HG03196 (cell line): ENCODE measurements around the gene USP17L10.
"Not testable (repeated sequence)": the region's sequence is repeated elsewhere in the genome, so short reads cannot be mapped to it uniquely, and the experiment has no call there.

Experiments
- ATAC-seq: cut with Tn5 transposase; IDR thresholded peaks from one replicate; pipeline ENCODE4 v1.9.1; 2021; ENCODE audit not compliant: unreplicated experiment

The USP17L10 gene

GRCh38 chr4:9210357-9210756, at the start of gene USP17L10:
Gene USP17L10 (plus strand): TSS chr4:9210657. CDS start chr4:9210657, 0 bp downstream.
- ATAC-seq, result not testable (repeated sequence)

- not testable (repeated sequence) for ATAC-seq
These were observed 44.5 kb upstream of the USP17L10 start for GRCh38 chr4:9165990-9166389.

GRCh38 chr4:9169791-9170459, 40.5 kb upstream of the USP17L10 start, which contains the start of gene FAM90A26:
Gene FAM90A26 (plus strand): TSS chr4:9170409. CDS start chr4:9173173, 2,764 bp downstream.
- ATAC-seq, result not testable (repeated sequence)

DNA sequence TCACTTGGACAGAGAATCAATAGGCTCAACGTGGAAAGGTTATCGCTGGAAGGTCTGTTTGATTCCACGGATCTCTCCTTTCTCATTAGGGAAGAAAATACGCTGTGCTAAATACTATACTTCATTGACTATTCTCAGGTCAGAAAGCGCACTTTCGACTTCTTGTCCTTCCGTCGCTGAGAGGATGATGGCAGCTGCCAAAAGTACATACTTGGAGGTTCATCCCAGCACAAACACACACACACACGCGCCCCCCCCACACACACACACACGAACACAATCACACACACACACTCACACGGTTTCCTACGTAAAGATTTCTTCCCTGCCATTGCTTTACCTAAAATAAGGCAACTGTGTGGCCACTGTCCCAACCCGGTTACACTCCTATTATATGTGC, 4.2 kb downstream of the USP17L10 start:
- not testable (repeated sequence) for ATAC-seq

DNA sequence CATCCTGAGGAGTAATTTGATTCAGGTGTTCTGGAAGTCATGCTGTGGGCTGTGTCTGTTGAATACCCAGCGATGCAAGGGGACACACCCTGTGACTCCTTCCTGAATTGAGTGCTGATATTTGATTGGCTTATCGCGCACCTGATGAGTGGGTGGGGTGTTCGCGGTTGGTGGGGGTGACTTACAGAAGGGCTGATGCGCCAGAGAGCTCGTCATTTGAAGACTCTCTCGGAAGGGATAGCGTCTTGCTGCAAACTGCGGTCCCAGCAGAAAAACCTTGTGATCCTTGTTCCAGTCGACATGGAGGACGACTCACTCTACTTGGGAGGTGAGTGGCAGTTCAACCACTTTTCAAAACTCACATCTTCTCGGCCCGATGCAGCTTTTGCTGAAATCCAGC, 4.6 kb downstream of the USP17L10 start, which contains the start of gene USP17L11:
Gene USP17L11, plus strand, starts transcription at position 301 of the 400 bp plus-strand sequence. Its CDS starts 0 bp downstream, at position 301.
- not testable (repeated sequence) for ATAC-seq

GRCh38 chr4:9219852-9220251, 9.4 kb downstream of the USP17L10 start, which contains the start of gene USP17L12:
Gene USP17L12 (plus strand): TSS chr4:9220152. CDS start chr4:9220152, 0 bp downstream.
- ATAC-seq, result not testable (repeated sequence)

GRCh38 chr4:9224596-9224995, 14.1 kb downstream of the USP17L10 start, which contains the start of gene USP17L13:
Gene USP17L13 (plus strand): TSS chr4:9224896. CDS start chr4:9224896, 0 bp downstream.
- ATAC-seq, result not testable (repeated sequence)

DNA sequence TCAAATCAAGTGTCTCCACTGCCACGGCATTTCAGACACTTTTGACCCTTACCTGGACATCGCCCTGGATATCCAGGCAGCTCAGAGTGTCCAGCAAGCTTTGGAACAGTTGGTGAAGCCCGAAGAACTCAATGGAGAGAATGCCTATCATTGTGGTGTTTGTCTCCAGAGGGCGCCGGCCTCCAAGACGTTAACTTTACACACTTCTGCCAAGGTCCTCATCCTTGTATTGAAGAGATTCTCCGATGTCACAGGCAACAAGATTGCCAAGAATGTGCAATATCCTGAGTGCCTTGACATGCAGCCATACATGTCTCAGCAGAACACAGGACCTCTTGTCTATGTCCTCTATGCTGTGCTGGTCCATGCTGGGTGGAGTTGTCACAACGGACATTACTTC, 19.8 kb downstream of the USP17L10 start:
- not testable (repeated sequence) for ATAC-seq

GRCh38 chr4:9234085-9234484, 23.6 kb downstream of the USP17L10 start, which contains the start of gene USP17L15:
Gene USP17L15 (plus strand): TSS chr4:9234385. CDS start chr4:9234385, 0 bp downstream.
- not testable (repeated sequence) for ATAC-seq

GRCh38 chr4:9238461-9238860, 28.0 kb downstream of the USP17L10 start:
- not testable (repeated sequence) for ATAC-seq

GRCh38 chr4:9243579-9243978, 33.1 kb downstream of the USP17L10 start, which contains the start of gene USP17L17:
Gene USP17L17 (plus strand): TSS chr4:9243879. CDS start chr4:9243879, 0 bp downstream.
- ATAC-seq, result not testable (repeated sequence)

DNA sequence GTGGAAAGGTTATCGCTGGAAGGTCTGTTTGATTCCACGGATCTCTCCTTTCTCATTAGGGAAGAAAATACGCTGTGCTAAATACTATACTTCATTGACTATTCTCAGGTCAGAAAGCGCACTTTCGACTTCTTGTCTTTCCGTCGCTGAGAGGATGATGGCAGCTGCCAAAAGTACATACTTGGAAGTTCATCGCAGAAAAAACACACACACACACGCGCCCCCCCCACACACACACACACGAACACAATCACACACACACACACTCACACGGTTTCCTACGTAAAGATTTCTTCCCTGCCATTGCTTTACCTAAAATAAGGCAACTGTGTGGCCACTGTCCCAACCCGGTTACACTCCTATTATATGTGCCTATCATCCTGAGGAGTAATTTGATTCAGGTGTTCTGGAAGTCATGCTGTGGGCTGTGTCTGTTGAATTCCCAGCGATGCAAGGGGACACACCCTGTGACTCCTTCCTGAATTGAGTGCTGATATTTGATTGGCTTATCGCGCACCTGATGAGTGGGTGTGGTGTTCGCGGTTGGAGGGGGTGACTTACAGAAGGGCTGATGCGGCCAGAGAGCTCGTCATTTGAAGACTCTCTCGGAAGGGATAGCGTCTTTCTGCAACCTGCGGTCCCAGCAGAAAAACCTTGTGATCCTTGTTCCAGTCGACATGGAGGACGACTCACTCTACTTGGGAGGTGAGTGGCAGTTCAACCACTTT, 37.7 kb downstream of the USP17L10 start, which contains the start of gene USP17L18:
Gene USP17L18, plus strand, starts transcription at position 678 of the 728 bp plus-strand sequence. Its CDS starts 0 bp downstream, at position 678.
- not testable (repeated sequence) for ATAC-seq

DNA sequence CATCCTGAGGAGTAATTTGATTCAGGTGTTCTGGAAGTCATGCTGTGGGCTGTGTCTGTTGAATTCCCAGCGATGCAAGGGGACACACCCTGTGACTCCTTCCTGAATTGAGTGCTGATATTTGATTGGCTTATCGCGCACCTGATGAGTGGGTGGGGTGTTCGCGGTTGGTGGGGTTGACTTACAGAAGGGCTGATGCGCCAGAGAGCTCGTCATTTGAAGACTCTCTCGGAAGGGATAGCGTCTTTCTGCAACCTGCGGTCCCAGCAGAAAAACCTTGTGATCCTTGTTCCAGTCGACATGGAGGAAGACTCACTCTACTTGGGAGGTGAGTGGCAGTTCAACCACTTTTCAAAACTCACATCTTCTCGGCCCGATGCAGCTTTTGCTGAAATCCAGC, 42.6 kb downstream of the USP17L10 start, which contains the start of gene USP17L19:
Gene USP17L19, plus strand, starts transcription at position 301 of the 400 bp plus-strand sequence. Its CDS starts 0 bp downstream, at position 301.
- ATAC-seq, result not testable (repeated sequence)

DNA sequence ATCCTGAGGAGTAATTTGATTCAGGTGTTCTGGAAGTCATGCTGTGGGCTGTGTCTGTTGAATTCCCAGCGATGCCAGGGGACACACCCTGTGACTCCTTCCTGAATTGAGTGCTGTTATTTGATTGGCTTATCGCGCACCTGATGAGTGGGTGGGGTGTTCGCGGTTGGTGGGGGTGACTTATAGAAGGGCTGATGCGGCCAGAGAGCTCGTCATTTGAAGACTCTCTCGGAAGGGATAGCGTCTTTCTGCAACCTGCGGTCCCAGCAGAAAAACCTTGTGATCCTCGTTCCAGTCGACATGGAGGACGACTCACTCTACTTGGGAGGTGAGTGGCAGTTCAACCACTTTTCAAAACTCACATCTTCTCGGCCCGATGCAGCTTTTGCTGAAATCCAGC, 47.4 kb downstream of the USP17L10 start, which contains the start of gene USP17L20:
Gene USP17L20, plus strand, starts transcription at position 301 of the 400 bp plus-strand sequence. Its CDS starts 0 bp downstream, at position 301.
- ATAC-seq, result not testable (repeated sequence)
